Fibroblast of skin of right quadriceps (primary cell): Measurements from ENCODE around the gene KLK13.

ENCODE experiments used
- DNase-seq: peaks from one replicate; pipeline ENCODE4 v3.0.0-alpha.2; 2013

Gene KLK13

GRCh38 chr19:51060336-51060735 lies 4.6 kb downstream of the KLK13 start:
- no peak for DNase-seq

- no peak for DNase-seq
Measured at GRCh38 chr19:51059715-51060114, 5.2 kb downstream of the KLK13 start.

- DNase-seq: no peak
Measured at GRCh38 chr19:51055866-51056265, 9.0 kb downstream of the KLK13 start.

- DNase-seq: no peak
Measured at GRCh38 chr19:51047031-51047335, 17.9 kb downstream of the KLK13 start.

GRCh38 chr19:51044327-51044726 lies 20.6 kb downstream of the KLK13 start:
- DNase-seq: no peak

- DNase-seq: no peak
Measured at GRCh38 chr19:51043497-51043896, 21.4 kb downstream of the KLK13 start.

- DNase-seq: no peak
Measured at GRCh38 chr19:51040151-51040550, 24.7 kb downstream of the KLK13 start.

- DNase-seq: no peak
Measured at GRCh38 chr19:51036519-51036918, 28.4 kb downstream of the KLK13 start.

- no peak for DNase-seq
Measured at GRCh38 chr19:51034704-51035103, 30.2 kb downstream of the KLK13 start, which contains the start of gene KLK12. TSS of gene KLK12 (minus strand) at chr19:51035002. CDS start at chr19:51034621, 381 bp downstream.

GRCh38 chr19:51031880-51032225 lies 33.0 kb downstream of the KLK13 start:
- no peak for DNase-seq

GRCh38 chr19:51031220-51031879 lies 33.5 kb downstream of the KLK13 start:
- DNase-seq: no peak

GRCh38 chr19:51030631-51031030 lies 34.3 kb downstream of the KLK13 start:
- no peak for DNase-seq

GRCh38 chr19:51029718-51030117 lies 35.2 kb downstream of the KLK13 start:
- no peak for DNase-seq

- DNase-seq: no peak
Measured at GRCh38 chr19:51027873-51028272, 37.0 kb downstream of the KLK13 start.

GRCh38 chr19:51027126-51027806 lies 37.6 kb downstream of the KLK13 start:
- DNase-seq: no peak

GRCh38 chr19:51026554-51026831 lies 38.4 kb downstream of the KLK13 start, which contains the start of gene KLK11:
TSS of gene KLK11 (minus strand) at chr19:51026616. CDS start at chr19:51025631, 985 bp downstream.
- no peak for DNase-seq

GRCh38 chr19:51025809-51026553 lies 38.9 kb downstream of the KLK13 start:
- DNase-seq: no peak

- DNase-seq: no peak
Measured at GRCh38 chr19:51025401-51025800, 39.5 kb downstream of the KLK13 start.

- DNase-seq: no peak
Measured at GRCh38 chr19:51024924-51025323, 40.0 kb downstream of the KLK13 start.

GRCh38 chr19:51023946-51024345 lies 40.9 kb downstream of the KLK13 start:
- no peak for DNase-seq

GRCh38 chr19:51022526-51022925 lies 42.4 kb downstream of the KLK13 start:
- no peak for DNase-seq

- peak; percentile 28 for DNase-seq
Measured at GRCh38 chr19:51020988-51021651, 43.8 kb downstream of the KLK13 start.

- DNase-seq: no peak
Measured at GRCh38 chr19:51019544-51019925, 45.4 kb downstream of the KLK13 start, which contains the start of gene KLK10. TSS of gene KLK10 (minus strand) at chr19:51019709. CDS start at chr19:51019130, 579 bp downstream.
